Psoas muscle (tissue), 8 donors: ENCODE results near the gene KCNMA1. TPM values are rescaled to one million over a fixed set of nuclear protein-coding genes. Genes with fewer than 3 reads are reported as not detected.

Experiments used
- ATAC-seq, 4 donors: fragments of 200-7000 bp; cut with Tn5 transposase; one replicate each; pipeline ENCODE4 v1.9.1; 2020; ENCODE audit warnings: moderate library complexity in 3 of 4, mild to moderate bottlenecking in 2 of 4
- DNase-seq, 2 donors: peaks; one replicate each; pipeline ENCODE4 v3.0.0-alpha.2; 2020
- H3K27ac ChIP-seq: fragments of 200-600 bp; one replicate; pipeline ENCODE4 v1.8.0; 2022
- H3K27me3 ChIP-seq, 3 donors: fragments of 200-600 bp in 1 of 3; one replicate each; pipeline versions ENCODE4 v1.6.1 to v1.8.0; 2013 to 2022; ENCODE audit warnings: low read length in 2 of 3, mild to moderate bottlenecking in 2 of 3, moderate library complexity in 1 of 3; ENCODE audit not compliant: insufficient read depth in 3 of 3
- H3K36me3 ChIP-seq, 2 donors: fragments of 200-600 bp in 1 of 2; one replicate each; pipeline versions ENCODE4 v1.6.1 to v1.8.0; 2013 to 2022; ENCODE audit warnings: low read depth in 1 of 2, mild to moderate bottlenecking in 1 of 2, moderate library complexity in 1 of 2; ENCODE audit not compliant: insufficient read depth in 1 of 2
- H3K4me1 ChIP-seq: fragments of 200-600 bp; one replicate; pipeline ENCODE4 v1.8.0; 2022
- H3K4me3 ChIP-seq: fragments of 200-600 bp; one replicate; pipeline ENCODE4 v1.8.0; 2022; ENCODE audit warnings: mild to moderate bottlenecking
- H3K9me3 ChIP-seq: fragments of 200-600 bp; one replicate; pipeline ENCODE4 v1.8.0; 2022
- CTCF ChIP-seq: fragments of 200-600 bp; IDR thresholded peaks from one replicate; pipeline ENCODE4 v1.8.0; 2022; ENCODE audit warnings: antibody characterized with exemption
- WGBS, 3 donors: extraction: QIAGEN DNeasy Blood & Tissue Kit; methylation state at CpG; one replicate each; pipeline versions ENCODE4 v1.1.6 to v1.1.7; 2013; 5-methylcytosine and 5-hydroxymethylcytosine counted together
- intact Hi-C, 2 donors: fragments of 100-400 bp; cut with DNase I; formaldehyde crosslinking; loops; one replicate each; pipeline versions ENCODE4 v1.11.0 to v1.14.2; 2022
- polyA plus RNA-seq, 3 donors: library from polyadenylated mRNA; stranded (reverse); fragments of 200-250 nt; gene quantifications; one replicate each; pipeline ENCODE4 v1.2.3, GENCODE V29; 2013
- total RNA-seq, 4 donors: library from RNA; stranded (reverse); fragmentation: NEBNext Ultra II Directional in 2 of 4; extraction: Animal tissue kit (Norgen Biotek cat#: 25700) in 2 of 4; gene quantifications; one replicate each; pipeline versions ENCODE4 v1.2.1 to v1.2.4, GENCODE V29; 2021 to 2023
- donor health status: healthy with polysubstance abuse.
- donor health status: DM: no; HTN: no; CAD: no; lungs with moderate emphysema.
- donor health status: Bipolar disorder and iron deficiency.
- donor health status: healthy.
- donor health status: DM: yes; HTN: yes; CAD: no.
- donor health status: DM: no; HTN: no; CAD: no.
- donor health status: DM: no; HTN: no; CAD: no.
- donor health status: DM: yes; HTN: yes; CAD: no.

Gene KCNMA1
- total and polyA plus RNA-seq, 7 donors, result 7.9 to 53.0 (median 41.9) TPM

- no peak for ATAC-seq
- H3K4me1 ChIP-seq, result peaks cover 14% of the 10 kb centered on the region
- no peaks in the 10 kb centered on the region for H3K36me3 ChIP-seq
- 79 to 86% (median 80%) methylated on average over 2 of the region's 2 CpGs for WGBS, 3 donors
- no peak overlapping the region for H3K27ac ChIP-seq
- no peak for DNase-seq
- no peaks in the 10 kb centered on the region for H3K9me3 ChIP-seq
- no peak for TF ChIP-seq CTCF
- H3K27me3 ChIP-seq, result no peaks in the 10 kb centered on the region
- intact Hi-C loops, result no loop called here
- no peak overlapping the region for H3K4me3 ChIP-seq
Observed at GRCh38 chr10:77205135-77205534, 432.5 kb downstream of the KCNMA1 start.

GRCh38 chr10:77204171-77204570, 433.4 kb downstream of the KCNMA1 start:
- no peak for TF ChIP-seq CTCF
- Histone ChIP-seq H3K27ac (no peak overlapping the region), H3K9me3 (no peaks in the 10 kb centered on the region), H3K27me3 (no peaks in the 10 kb centered on the region), H3K4me3 (no peak overlapping the region), H3K36me3 (no peaks in the 10 kb centered on the region), H3K4me1 (peaks cover 14% of the 10 kb centered on the region)
- DNase-seq, result no peak
- no peak for ATAC-seq
- 54 to 75% (median 59%) methylated on average over 2 of the region's 2 CpGs for WGBS, 3 donors
- intact Hi-C loops, result no loop called here

GRCh38 chr10:77202857-77203256, 434.8 kb downstream of the KCNMA1 start:
- DNase-seq, result no peak
- no peak for TF ChIP-seq CTCF
- WGBS, 3 donors, result 28 to 53% (median 40%) methylated on average over 2 of the region's 2 CpGs
- Histone ChIP-seq H3K36me3 (no peaks in the 10 kb centered on the region), H3K27me3 (no peaks in the 10 kb centered on the region), H3K27ac (no peak overlapping the region), H3K4me3 (no peak overlapping the region), H3K4me1 (peaks cover 14% of the 10 kb centered on the region), H3K9me3 (no peaks in the 10 kb centered on the region)
- intact Hi-C loops, result no loop called here
- ATAC-seq, result peak in 3 of 4 donors; percentile 57 to 88 (median 84)

- Histone ChIP-seq H3K9me3 (no peaks in the 10 kb centered on the region), H3K4me3 (no peak overlapping the region), H3K4me1 (peaks cover 14% of the 10 kb centered on the region), H3K27ac (no peak overlapping the region), H3K36me3 (no peaks in the 10 kb centered on the region), H3K27me3 (no peaks in the 10 kb centered on the region)
- WGBS, 3 donors, result 67 to 78% (median 72%) methylated on average over 7 of the region's 7 CpGs
- no peak for TF ChIP-seq CTCF
- intact Hi-C loops, result no loop called here
- ATAC-seq (peak in 2 of 4 donors; percentile 39 to 52), DNase-seq (no peak)
Observed at GRCh38 chr10:77201135-77202106, 436.2 kb downstream of the KCNMA1 start.
